WTC11 (cell line): Measurements from ENCODE around the gene MYO6. TPM values are rescaled to one million over a fixed set of nuclear protein-coding genes. Genes with fewer than 3 reads are reported as not detected.

Source experiments
- ATAC-seq: fragments of 200-7000 bp; cut with Tn5 transposase; 2 replicates; pipeline ENCODE4 v1.10.0; 2021; ENCODE audit warnings: mild to moderate bottlenecking, moderate library complexity
- CTCF ChIA-PET: fragments of 300-600 bp; sonication (Branson Sonifier 250); formaldehyde crosslinking; loops from one replicate; lab custom pipeline; 2021; ENCODE audit warnings: antibody characterized with exemption; lab: Charles Lee
- POLR2A ChIA-PET: fragments of 350-600 bp; sonication (Branson Sonifier 250); formaldehyde crosslinking; loops from one replicate; lab custom pipeline; 2021; ENCODE audit warnings: antibody characterized with exemption; lab: Charles Lee
- DNase-seq: peaks from one replicate; pipeline ENCODE4 v3.0.0; 2021; ENCODE audit warnings: low spot score
- H3K27ac Mint-ChIP-seq: 2 replicates; pipeline ENCODE4 v1.8.0; 2021; ENCODE audit warnings: mixed read lengths
- H3K27me3 Mint-ChIP-seq: 2 replicates; pipeline ENCODE4 v1.8.0; 2021; ENCODE audit warnings: low read depth, mild to moderate bottlenecking, moderate library complexity, mixed read lengths
- H3K36me3 Mint-ChIP-seq: 2 replicates; pipeline ENCODE4 v1.8.0; 2021; ENCODE audit warnings: mixed read lengths
- H3K4me1 Mint-ChIP-seq: 2 replicates; pipeline ENCODE4 v1.8.0; 2022; ENCODE audit warnings: mixed read lengths
- H3K4me3 Mint-ChIP-seq: 2 replicates; pipeline ENCODE4 v1.8.0; 2021; ENCODE audit warnings: mild to moderate bottlenecking, moderate library complexity, mixed read lengths
- H3K9me3 Mint-ChIP-seq: 2 replicates; pipeline ENCODE4 v1.8.0; 2021; ENCODE audit warnings: mixed read lengths
- ATF1 ChIP-seq: sonication (generic); formaldehyde crosslinking; IDR thresholded peaks from 2 replicates; pipeline ENCODE4 v1.8.1; 2023; ENCODE audit warnings: mild to moderate bottlenecking, moderate library complexity, missing genetic modification reagents
- ATF2 ChIP-seq: sonication (generic); formaldehyde crosslinking; IDR thresholded peaks from 2 replicates; pipeline ENCODE4 v1.8.1; 2022; ENCODE audit warnings: low read depth, missing genetic modification reagents, borderline replicate concordance
- ATF3 ChIP-seq: sonication (generic); formaldehyde crosslinking; conservative IDR thresholded peaks from 2 replicates; pipeline ENCODE4 v1.8.1; 2022; ENCODE audit warnings: mild to moderate bottlenecking, missing genetic modification reagents
- CREB1 ChIP-seq: sonication (generic); formaldehyde crosslinking; IDR thresholded peaks from 2 replicates; pipeline ENCODE4 v1.8.0; 2023; ENCODE audit warnings: mild to moderate bottlenecking, missing genetic modification reagents
- E2F1 ChIP-seq: sonication (generic); formaldehyde crosslinking; IDR thresholded peaks from 2 replicates; pipeline ENCODE4 v1.8.0; 2022; ENCODE audit warnings: mild to moderate bottlenecking, missing genetic modification reagents
- EMX1 ChIP-seq: fragments of 250-450 bp; sonication (Bioruptor Pico); IDR thresholded peaks from 2 replicates; pipeline ENCODE4 v1.8.0; 2021; ENCODE audit warnings: mild to moderate bottlenecking
- ERG ChIP-seq: fragments of 250-450 bp; sonication (Bioruptor Pico); IDR thresholded peaks from 2 replicates; pipeline ENCODE4 v1.8.0; 2021; ENCODE audit warnings: mild to moderate bottlenecking
- FOXJ3 ChIP-seq: sonication (generic); formaldehyde crosslinking; IDR thresholded peaks from 2 replicates; pipeline ENCODE4 v1.9.0; 2021; ENCODE audit warnings: missing genetic modification reagents, mild to moderate bottlenecking, borderline replicate concordance
- FOXP4 ChIP-seq: sonication (generic); formaldehyde crosslinking; IDR thresholded peaks from 2 replicates; pipeline ENCODE4 v1.8.0; 2022; ENCODE audit warnings: mild to moderate bottlenecking, missing genetic modification reagents
- GABPB1 ChIP-seq: sonication (generic); formaldehyde crosslinking; IDR thresholded peaks from 2 replicates; pipeline ENCODE4 v1.8.1; 2023; ENCODE audit warnings: mild to moderate bottlenecking, missing genetic modification reagents
- NR1H2 ChIP-seq: sonication (generic); formaldehyde crosslinking; IDR thresholded peaks from 2 replicates; pipeline ENCODE4 v1.9.0; 2021; ENCODE audit warnings: mild to moderate bottlenecking, moderate library complexity, missing genetic modification reagents
- NR3C1 ChIP-seq: sonication (generic); formaldehyde crosslinking; conservative IDR thresholded peaks from 2 replicates; pipeline ENCODE4 v1.8.1; 2023; ENCODE audit warnings: low read depth, mild to moderate bottlenecking, missing genetic modification reagents
- RORB ChIP-seq: fragments of 250-450 bp; sonication (Bioruptor Pico); IDR thresholded peaks from 2 replicates; pipeline ENCODE4 v1.9.0; 2021; ENCODE audit warnings: mild to moderate bottlenecking
- SP1 ChIP-seq: sonication (generic); formaldehyde crosslinking; conservative IDR thresholded peaks from 2 replicates; pipeline ENCODE4 v1.8.1; 2022; ENCODE audit warnings: missing genetic modification reagents
- TEAD1 ChIP-seq: sonication (generic); formaldehyde crosslinking; IDR thresholded peaks from 2 replicates; pipeline ENCODE4 v1.8.0; 2022; ENCODE audit warnings: mild to moderate bottlenecking, missing genetic modification reagents
- TEAD4 ChIP-seq: sonication (generic); formaldehyde crosslinking; IDR thresholded peaks from 2 replicates; pipeline ENCODE4 v1.8.0; 2022; ENCODE audit warnings: mild to moderate bottlenecking, missing genetic modification reagents
- TP53 ChIP-seq: sonication (generic); formaldehyde crosslinking; IDR thresholded peaks from 2 replicates; pipeline ENCODE4 v1.8.1; 2023; ENCODE audit warnings: mild to moderate bottlenecking, missing genetic modification reagents
- USF1 ChIP-seq: sonication (generic); formaldehyde crosslinking; IDR thresholded peaks from 2 replicates; pipeline ENCODE4 v1.8.0; 2022; ENCODE audit warnings: mild to moderate bottlenecking, missing genetic modification reagents
- ZMAT4 ChIP-seq: fragments of 250-450 bp; sonication (Bioruptor Pico); IDR thresholded peaks from 2 replicates; pipeline ENCODE4 v1.9.0; 2021; ENCODE audit warnings: mild to moderate bottlenecking
- ZNF232 ChIP-seq: sonication (generic); formaldehyde crosslinking; IDR thresholded peaks from 2 replicates; pipeline ENCODE4 v1.8.0; 2022; ENCODE audit warnings: mild to moderate bottlenecking, missing genetic modification reagents
- ZNF281 ChIP-seq: sonication (generic); formaldehyde crosslinking; IDR thresholded peaks from 2 replicates; pipeline ENCODE4 v1.8.0; 2023; ENCODE audit warnings: mild to moderate bottlenecking, missing genetic modification reagents
- ZNF532 ChIP-seq: fragments of 250-450 bp; sonication (Bioruptor Pico); IDR thresholded peaks from 2 replicates; pipeline ENCODE4 v1.9.0; 2021; ENCODE audit warnings: mild to moderate bottlenecking, borderline replicate concordance
- total RNA-seq: library from RNA; stranded (reverse); gene quantifications from 3 replicates; pipeline ENCODE4 v1.2.3, GENCODE V29; 2021

MYO6 gene
- total RNA-seq, 1 experiment from 2014 or later = 32.6 TPM

- Mint-ChIP-seq H3K27me3 (no peaks in the 10 kb centered on the region), H3K4me3 (no peak overlapping the region), H3K9me3 (no peaks in the 10 kb centered on the region), H3K36me3 (peaks cover 14% of the 10 kb centered on the region), H3K27ac (no peak overlapping the region), H3K4me1 (no peaks in the 10 kb centered on the region)
- ChIA-PET CTCF (no interaction called here), POLR2A (no interaction called here)
- no peak for DNase-seq
- no peak for ATAC-seq
- no peak for TF ChIP-seq ATF3 (CRISPR knock-in tag)
- no peak for TF ChIP-seq GABPB1
- TF ChIP-seq NR3C1 (CRISPR knock-in tag) = no peak
- TF ChIP-seq TEAD1 (CRISPR knock-in tag) = no peak
- no peak for TF ChIP-seq ATF1 (CRISPR knock-in tag)
- no peak for TF ChIP-seq ZNF281
- TF ChIP-seq CREB1 (CRISPR knock-in tag) = no peak
- no peak for TF ChIP-seq NR1H2
Measured at GRCh38 chr6:75834447-75834846, 85.4 kb downstream of the MYO6 start.

- peaks cover 6% of the 10 kb centered on the region for H3K36me3 Mint-ChIP-seq
- ATAC-seq (no peak), DNase-seq (no peak)
- no peak overlapping the region for H3K27ac Mint-ChIP-seq
- no peak for TF ChIP-seq EMX1 (CRISPR knock-in tag)
- no peak for TF ChIP-seq TEAD4 (CRISPR knock-in tag)
- TF ChIP-seq USF1 (CRISPR knock-in tag) = no peak
- no peak for TF ChIP-seq ATF2 (CRISPR knock-in tag)
- no peak for TF ChIP-seq E2F1 (CRISPR knock-in tag)
- TF ChIP-seq FOXP4 (CRISPR knock-in tag) = no peak
- no peak for TF ChIP-seq ZNF532 (CRISPR knock-in tag)
- no peak for TF ChIP-seq ZMAT4 (CRISPR knock-in tag)
- TF ChIP-seq FOXJ3 (CRISPR knock-in tag) = no peak
- TF ChIP-seq ERG (CRISPR knock-in tag) = no peak
- no peak for TF ChIP-seq RORB
- no peak for TF ChIP-seq SP1 (CRISPR knock-in tag)
- no peak for TF ChIP-seq ZNF232 (CRISPR knock-in tag)
- no peak for TF ChIP-seq TP53 (CRISPR knock-in tag)
- no peaks in the 10 kb centered on the region for H3K27me3 Mint-ChIP-seq
- H3K9me3 Mint-ChIP-seq = no peaks in the 10 kb centered on the region
- H3K4me1 Mint-ChIP-seq = no peaks in the 10 kb centered on the region
- POLR2A ChIA-PET = no interaction called here
- CTCF ChIA-PET = no interaction called here
- no peak overlapping the region for H3K4me3 Mint-ChIP-seq
Measured at GRCh38 chr6:75842191-75842590, 93.2 kb downstream of the MYO6 start.
